D721Med (cell line): ENCODE data around the gene CA5B.
"Not testable (repeated sequence)": the region's sequence is repeated elsewhere in the genome, so short reads cannot be mapped to it uniquely, and the experiment has no call there.

Source experiments
- DNase-seq: peaks from one replicate; pipeline ENCODE4 v3.0.0; 2011; ENCODE audit warnings: low spot score; ENCODE audit not compliant: insufficient read length
- FAIRE-seq: peaks from 2 replicates; lab custom pipeline; 2011; peaks lifted over from hg19 to GRCh38; lab: Jason Lieb, UNC
- CTCF ChIP-seq: IDR thresholded peaks from 2 replicates; pipeline ENCODE4 v1.5.1; 2012; ENCODE audit warnings: mild to moderate bottlenecking, control low read depth; ENCODE audit not compliant: insufficient read depth; ENCODE audit errors: missing control alignments

Gene CA5B

GRCh38 chrX:15750611-15751154, 12.6 kb downstream of the CA5B start:
- DNase-seq (no peak), FAIRE-seq (no peak)
- TF ChIP-seq CTCF, result no peak

- FAIRE-seq, result no peak
- no peak for DNase-seq
Observed at GRCh38 chrX:15751155-15751819, 13.2 kb downstream of the CA5B start.

GRCh38 chrX:15755091-15755490, 17.0 kb downstream of the CA5B start:
- FAIRE-seq, result no peak
- no peak for DNase-seq
- no peak for TF ChIP-seq CTCF

More at GRCh38 chrX:15751155-15751819, 13.2 kb downstream of the CA5B start:
- TF ChIP-seq CTCF, result no peak

- no peak for FAIRE-seq
- TF ChIP-seq CTCF, result no peak
- no peak for DNase-seq
Observed at GRCh38 chrX:15758140-15758539, 20.1 kb downstream of the CA5B start.

- not testable (repeated sequence) for DNase-seq, FAIRE-seq
Observed at GRCh38 chrX:15759886-15760285, 21.8 kb downstream of the CA5B start.

- DNase-seq (no peak), FAIRE-seq (no peak)
- TF ChIP-seq CTCF, result peak; percentile 50
Observed at GRCh38 chrX:15761564-15762191, 23.6 kb downstream of the CA5B start.

- FAIRE-seq, result no peak
- TF ChIP-seq CTCF, result no peak
- no peak for DNase-seq
Observed at GRCh38 chrX:15769300-15769954, 31.4 kb downstream of the CA5B start.
